DOHH2 (cell line): Measurements from ENCODE around the gene RPTOR.
"Not testable (repeated sequence)": the region's sequence is repeated elsewhere in the genome, so short reads cannot be mapped to it uniquely, and the experiment has no call there.

ENCODE experiments used
- H3F3A ChIP-seq: fragments of 200-600 bp; sonication (generic), shearing (Covaris generic); 2 replicates; pipeline ENCODE4 v1.6.0; 2016; ENCODE audit warnings: antibody characterized with exemption, mild to moderate bottlenecking; ENCODE audit not compliant: control insufficient read depth, insufficient read depth
- H3K27ac ChIP-seq: fragments of 200-600 bp; sonication (generic); 2 replicates; pipeline ENCODE4 v1.5.1; 2014; ENCODE audit warnings: low read depth, mild to moderate bottlenecking, low read length, moderate library complexity
- H3K27me3 ChIP-seq: fragments of 200-600 bp; sonication (generic); 2 replicates; pipeline ENCODE4 v1.6.1; 2014; ENCODE audit warnings: mild to moderate bottlenecking, low read length, mixed read lengths; ENCODE audit not compliant: control insufficient read depth
- H3K36me3 ChIP-seq: fragments of 200-600 bp; sonication (generic); 2 replicates; pipeline ENCODE4 v1.6.1; 2014; ENCODE audit warnings: mild to moderate bottlenecking, low read length, moderate library complexity, mixed read lengths; ENCODE audit not compliant: control insufficient read depth
- H3K4me1 ChIP-seq: fragments of 200-600 bp; sonication (generic); 2 replicates; pipeline ENCODE4 v1.6.1; 2014; ENCODE audit warnings: mild to moderate bottlenecking, low read length, mixed read lengths; ENCODE audit not compliant: control insufficient read depth
- H3K4me2 ChIP-seq: fragments of 200-600 bp; sonication (generic); 2 replicates; pipeline ENCODE4 v1.6.0; 2014; ENCODE audit warnings: mild to moderate bottlenecking, low read length, moderate library complexity
- H3K4me3 ChIP-seq: fragments of 200-600 bp; sonication (generic); 2 replicates; pipeline ENCODE4 v1.5.1; 2014; ENCODE audit warnings: mild to moderate bottlenecking, low read length, mixed read lengths
- H3K79me2 ChIP-seq: fragments of 200-600 bp; sonication (generic); 2 replicates; pipeline ENCODE4 v1.6.1; 2014; ENCODE audit warnings: mild to moderate bottlenecking, low read length, mixed read lengths; ENCODE audit not compliant: control insufficient read depth
- H3K9me2 ChIP-seq: fragments of 200-600 bp; sonication (generic); replicated peaks from 2 replicates; pipeline ENCODE4 v1.6.1; 2014; ENCODE audit warnings: mild to moderate bottlenecking, low read length, mixed read lengths; ENCODE audit not compliant: control insufficient read depth
- H3K9me3 ChIP-seq: fragments of 200-600 bp; sonication (generic); 2 replicates; pipeline ENCODE4 v1.6.1; 2014; ENCODE audit warnings: antibody characterized with exemption, low read length, mixed read lengths; ENCODE audit not compliant: control insufficient read depth, insufficient read depth
- H4K20me1 ChIP-seq: fragments of 200-600 bp; sonication (generic); 2 replicates; pipeline ENCODE4 v1.6.0; 2014; ENCODE audit warnings: low read depth, mild to moderate bottlenecking, antibody characterized with exemption, low read length, moderate library complexity; ENCODE audit not compliant: control insufficient read depth, insufficient read depth
- EZH2phosphoT487 ChIP-seq: fragments of 200-600 bp; sonication (generic); IDR thresholded peaks from 2 replicates; pipeline ENCODE4 v1.6.1; 2017; ENCODE audit warnings: borderline replicate concordance, mild to moderate bottlenecking, antibody characterized with exemption, low read length, moderate library complexity, mixed read lengths
- TF ChIP-seq, protein P1 (sequence below): fragments of 200-600 bp; sonication (generic); IDR thresholded peaks from one replicate; pipeline ENCODE4 v1.5.1; 2014; ENCODE audit warnings: antibody characterized with exemption, mild to moderate bottlenecking, low read depth, low read length; ENCODE audit not compliant: poor library complexity, severe bottlenecking

Gene RPTOR

GRCh38 chr17:80503921-80504320 is 40.7 kb upstream of the RPTOR start:
- H3K4me2 ChIP-seq: no peak overlapping the region
- no peaks in the 10 kb centered on the region for H3K4me1 ChIP-seq
- H3K27me3 ChIP-seq: no peaks in the 10 kb centered on the region
- no peaks in the 10 kb centered on the region for H3K9me3 ChIP-seq
- H3K79me2 ChIP-seq: no peaks in the 10 kb centered on the region
- TF ChIP-seq EZH2phosphoT487: no peak
- TF ChIP-seq, protein P1, sequence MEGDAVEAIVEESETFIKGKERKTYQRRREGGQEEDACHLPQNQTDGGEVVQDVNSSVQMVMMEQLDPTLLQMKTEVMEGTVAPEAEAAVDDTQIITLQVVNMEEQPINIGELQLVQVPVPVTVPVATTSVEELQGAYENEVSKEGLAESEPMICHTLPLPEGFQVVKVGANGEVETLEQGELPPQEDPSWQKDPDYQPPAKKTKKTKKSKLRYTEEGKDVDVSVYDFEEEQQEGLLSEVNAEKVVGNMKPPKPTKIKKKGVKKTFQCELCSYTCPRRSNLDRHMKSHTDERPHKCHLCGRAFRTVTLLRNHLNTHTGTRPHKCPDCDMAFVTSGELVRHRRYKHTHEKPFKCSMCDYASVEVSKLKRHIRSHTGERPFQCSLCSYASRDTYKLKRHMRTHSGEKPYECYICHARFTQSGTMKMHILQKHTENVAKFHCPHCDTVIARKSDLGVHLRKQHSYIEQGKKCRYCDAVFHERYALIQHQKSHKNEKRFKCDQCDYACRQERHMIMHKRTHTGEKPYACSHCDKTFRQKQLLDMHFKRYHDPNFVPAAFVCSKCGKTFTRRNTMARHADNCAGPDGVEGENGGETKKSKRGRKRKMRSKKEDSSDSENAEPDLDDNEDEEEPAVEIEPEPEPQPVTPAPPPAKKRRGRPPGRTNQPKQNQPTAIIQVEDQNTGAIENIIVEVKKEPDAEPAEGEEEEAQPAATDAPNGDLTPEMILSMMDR: no peak
- no peaks in the 10 kb centered on the region for H3F3A ChIP-seq
- H3K36me3 ChIP-seq: no peaks in the 10 kb centered on the region
- no peaks in the 10 kb centered on the region for H4K20me1 ChIP-seq
- H3K27ac ChIP-seq: no peak overlapping the region
- no peak overlapping the region for H3K4me3 ChIP-seq
- no peaks in the 10 kb centered on the region for H3K9me2 ChIP-seq

DNA sequence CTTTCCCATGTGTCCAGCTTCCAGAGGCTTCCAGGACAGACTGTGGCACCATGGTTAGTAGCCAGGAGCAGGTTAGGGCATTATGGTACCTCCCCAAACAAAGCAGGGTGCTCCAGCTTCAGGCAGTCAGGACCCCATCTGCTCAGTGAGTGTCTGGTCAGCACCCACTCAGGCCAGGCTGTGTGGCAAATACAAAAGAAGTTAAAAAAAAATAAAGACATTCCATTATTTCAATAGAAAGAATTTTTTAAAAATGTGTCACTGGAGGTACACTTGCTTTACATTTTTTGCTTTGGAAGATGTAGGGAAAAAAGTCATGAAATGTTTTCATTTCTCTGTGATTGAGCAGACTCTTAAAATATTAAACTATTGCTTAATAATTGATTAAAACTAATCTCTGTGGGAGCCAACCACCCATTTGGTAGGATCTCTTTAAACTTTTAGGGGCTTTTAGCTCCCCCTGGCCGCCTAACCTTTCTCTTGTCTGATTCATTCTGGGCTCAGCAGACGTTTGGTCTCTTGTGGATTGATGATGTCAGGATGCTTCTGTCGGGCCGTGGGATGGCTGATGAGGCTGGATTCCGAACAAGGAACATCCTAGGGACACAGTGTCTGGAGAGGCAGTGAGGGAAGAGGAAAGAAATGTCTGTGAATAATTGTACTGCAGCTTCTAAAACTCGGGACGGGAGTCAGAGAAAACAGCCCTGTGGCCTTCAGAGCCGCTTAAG is 39.8 kb upstream of the RPTOR start:
- H3K9me2 ChIP-seq: no peaks in the 10 kb centered on the region
- H3K79me2 ChIP-seq: no peaks in the 10 kb centered on the region
- no peak overlapping the region for H3K4me2 ChIP-seq
- no peaks in the 10 kb centered on the region for H3K27me3 ChIP-seq
- no peaks in the 10 kb centered on the region for H3K4me1 ChIP-seq
- no peaks in the 10 kb centered on the region for H3K9me3 ChIP-seq
- H3K36me3 ChIP-seq: no peaks in the 10 kb centered on the region
- H3F3A ChIP-seq: no peaks in the 10 kb centered on the region
- H4K20me1 ChIP-seq: no peaks in the 10 kb centered on the region
- H3K4me3 ChIP-seq: no peak overlapping the region
- TF ChIP-seq EZH2phosphoT487: no peak
- TF ChIP-seq, protein P1: no peak
- H3K27ac ChIP-seq: no peak overlapping the region

DNA sequence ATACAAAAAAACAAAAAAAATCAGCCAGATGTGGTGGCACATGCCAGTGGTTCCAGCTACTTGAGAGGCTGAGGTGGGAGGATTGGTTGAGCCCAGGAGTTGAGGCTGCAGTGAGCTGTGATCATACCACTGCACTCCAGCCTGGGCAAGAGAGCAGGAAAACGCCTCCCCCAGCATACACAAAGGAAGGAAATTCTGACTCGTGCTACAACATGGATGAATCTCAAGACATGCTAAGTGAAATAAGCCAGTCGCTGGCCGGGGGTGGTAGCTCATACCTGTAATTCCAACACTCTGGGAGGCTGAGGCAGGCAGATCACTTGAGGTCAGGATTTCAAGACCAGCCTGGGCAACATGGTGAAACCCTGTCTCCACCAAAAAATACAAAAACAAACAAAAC is 37.5 kb upstream of the RPTOR start:
- H3K27ac ChIP-seq, H3K27me3 ChIP-seq: not testable (repeated sequence)

GRCh38 chr17:80507965-80508364 is 36.7 kb upstream of the RPTOR start:
- no peaks in the 10 kb centered on the region for H3K9me2 ChIP-seq
- H3K4me3 ChIP-seq: no peak overlapping the region
- H3K27ac ChIP-seq: no peak overlapping the region
- no peaks in the 10 kb centered on the region; the same call in 1 of the 2 replicates for H3K27me3 ChIP-seq
- no peak overlapping the region for H3K4me2 ChIP-seq
- no peaks in the 10 kb centered on the region for H3K79me2 ChIP-seq
- no peaks in the 10 kb centered on the region for H3K36me3 ChIP-seq
- H4K20me1 ChIP-seq: no peaks in the 10 kb centered on the region
- no peaks in the 10 kb centered on the region for H3F3A ChIP-seq
- no peaks in the 10 kb centered on the region for H3K9me3 ChIP-seq
- TF ChIP-seq EZH2phosphoT487: no peak
- TF ChIP-seq, protein P1: no peak
- H3K4me1 ChIP-seq: no peaks in the 10 kb centered on the region

More for the DNA sequence above, 37.5 kb upstream of the RPTOR start:
- H3F3A ChIP-seq, H3K79me2 ChIP-seq, H3K4me1 ChIP-seq, H3K4me3 ChIP-seq, H4K20me1 ChIP-seq, H3K9me2 ChIP-seq, H3K4me2 ChIP-seq, H3K36me3 ChIP-seq, H3K9me3 ChIP-seq: not testable (repeated sequence)
